Measurements from ENCODE around the gene PHF2. TPM values are rescaled to one million over a fixed set of nuclear protein-coding genes. Genes with fewer than 3 reads are reported as not detected.

Gene PHF2
- total and polyA plus RNA-seq, 2 of the 8 experiments (the other 6 are each of a cell fraction or from before 2014, with no cell fraction given): 3.4 to 9.4 TPM

DNA sequence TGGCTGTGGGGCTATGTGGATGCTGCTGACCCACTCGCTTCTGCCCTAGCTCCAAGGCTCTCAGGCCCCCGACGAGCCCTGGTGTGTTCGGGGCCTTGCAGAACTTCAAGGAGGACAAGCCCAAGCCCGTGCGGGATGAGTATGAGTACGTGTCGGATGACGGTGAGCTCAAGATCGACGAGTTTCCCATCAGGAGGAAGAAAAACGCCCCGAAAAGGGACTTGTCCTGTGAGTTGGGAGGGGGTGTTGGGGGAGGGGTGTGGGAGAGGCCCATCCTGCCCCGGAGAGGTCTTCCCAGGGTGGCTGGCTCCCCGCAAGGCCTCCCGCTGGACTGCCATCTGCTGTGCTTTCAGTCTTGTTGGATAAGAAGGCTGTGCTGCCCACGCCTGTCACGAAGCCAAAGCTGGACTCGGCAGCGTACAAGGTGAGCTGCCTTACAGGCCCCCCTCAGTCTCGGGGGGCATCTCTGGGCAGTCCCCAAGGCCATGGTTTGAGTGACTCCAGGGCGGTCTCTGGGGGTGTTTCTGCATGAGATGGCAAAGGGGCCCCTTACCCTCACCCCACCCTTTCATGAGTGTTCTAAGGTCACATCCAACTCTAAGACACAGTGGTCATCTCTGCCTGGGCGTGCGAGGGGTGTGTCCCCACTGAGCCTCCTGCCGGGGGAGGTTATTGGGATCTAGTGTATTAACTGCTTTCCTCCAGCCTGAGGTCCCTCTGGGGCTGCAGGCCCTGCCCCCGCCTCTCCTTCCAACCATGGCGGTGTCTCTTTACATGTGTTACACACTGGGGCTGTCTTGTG, 89.5 kb downstream of the PHF2 start:
- Histone ChIP-seq H2AK5ac (ENCODE audit: low read depth, low read length) (no peak overlapping the region), H2AFZ (ENCODE audit: low read length) (no peak overlapping the region), H3K9ac (replicated peaks in 1 of 4; ENCODE audit: extremely low read depth in 1 of 4, low read depth in 3 of 4, low read length in 3 of 4) (no peak overlapping the region), H3K14ac (ENCODE audit: insufficient read length) (no peak overlapping the region), H3K56ac (replicated peaks; ENCODE audit: insufficient read length, low read depth, low read length) (no peak overlapping the region), H3K18ac (ENCODE audit: extremely low read depth, low read length) (no peak overlapping the region), H3K27me3 (replicated peaks in 1 of 4; ENCODE audit: control insufficient read depth in 3 of 4, extremely low read depth in 1 of 4, insufficient read depth in 3 of 4, low read length in 3 of 4) (no peaks in the 10 kb centered on the region), H3K27ac (ENCODE audit: low read depth, low read length) (no peak overlapping the region), H3K79me2 (ENCODE audit: control insufficient read depth in 1 of 2, insufficient read depth in 2 of 2, low read length in 2 of 2) (no peaks in the 10 kb centered on the region), H2BK120ac (replicated peaks; ENCODE audit: low read depth, low read length) (no peak overlapping the region), H4K5ac (ENCODE audit: insufficient read length, low read depth, low read length) (no peak overlapping the region), H2BK15ac (ENCODE audit: low read length) (no peak overlapping the region), H2BK12ac (ENCODE audit: low read depth, low read length) (no peak overlapping the region), H3K23me2 (ENCODE audit: low read depth, low read length) (peaks cover 13% of the 10 kb centered on the region; the same call in 1 of the 2 replicates), H3K79me1 (ENCODE audit: low read depth, low read length) (no peaks in the 10 kb centered on the region), H4K8ac (ENCODE audit: extremely low read depth, insufficient read depth, low read length) (no peak overlapping the region; the same call in 1 of the 2 replicates), H3K4me3 (ENCODE audit: extremely low read depth in 1 of 4, insufficient read depth in 2 of 4, low read depth in 3 of 4, low read length in 4 of 4) (no peak overlapping the region), H4K20me1 (replicated peaks in 1 of 2; ENCODE audit: control insufficient read depth in 1 of 2, insufficient read depth in 2 of 2, low read length in 2 of 2) (peaks cover 0 to 11% of the 10 kb centered on the region in 2 experiments), H3K4me2 (ENCODE audit: insufficient read depth in 1 of 2, low read depth in 2 of 2, low read length in 2 of 2) (no peak overlapping the region), H3K4ac (replicated peaks; ENCODE audit: insufficient read length, low read depth, low read length) (no peak overlapping the region), H4K91ac (replicated peaks; ENCODE audit: insufficient read length, low read length) (no peak overlapping the region), H3K4me1 (replicated peaks in 1 of 4; ENCODE audit: control insufficient read depth in 3 of 4, insufficient read depth in 4 of 4, low read length in 3 of 4) (no peaks in the 10 kb centered on the region; a peak in 3 of 7 replicates), H2BK5ac (ENCODE audit: low read depth, low read length) (no peak overlapping the region), H3K9me3 (ENCODE audit: insufficient read depth in 2 of 2, low read depth in 1 of 2, low read length in 1 of 2) (no peaks in the 10 kb centered on the region; a peak in 1 of 4 replicates), H3K36me3 (ENCODE audit: control insufficient read depth in 2 of 4, insufficient read depth in 4 of 4, low read length in 3 of 4) (peaks cover 0 to 4% (median 0%) of the 10 kb centered on the region in 4 experiments; a peak in 2 of 8 replicates), H3K23ac (ENCODE audit: insufficient read length) (no peak overlapping the region), H2BK20ac (ENCODE audit: low read length) (no peak overlapping the region)
- ChIA-PET POLR2A (ENCODE audit: partially characterized antibody) (interaction anchor here (0.9 kb wide), 1 partner anchor 18 kb away, joined by 3 read pairs; no protein-coding TSS in a partner anchor), CTCF (ENCODE audit: partially characterized antibody) (interaction anchor here (0.9 to 1.6 kb wide), 9 partner anchors 8 to 336 kb away, joined by 3 to 6 read pairs (median 3); no protein-coding TSS in a partner anchor)
- DNase-seq (ENCODE audit: low read depth in 1 of 2, low spot score in 2 of 2) (no peak), FAIRE-seq (no peak)
- 94% methylated on average over 22 of the region's 27 CpGs; no CpG with 5 or more reads in 1 of the 2 experiments for WGBS, 2 experiments (ENCODE audit: extremely low coverage in 1 of 2, insufficient coverage in 1 of 2, insufficient read length in 1 of 2, insufficient replicate concordance in 2 of 2, low coverage in 1 of 2, low lambda C conversion rate in 2 of 2, missing lambda C conversion rate in 1 of 2)
- TF ChIP-seq PHF8 (conservative IDR thresholded peaks at IDR 0.05; ENCODE audit: low read depth, low read length) (no peak), RNF2 (IDR thresholded peaks at IDR 0.05; ENCODE audit: borderline replicate concordance, low read depth, low read length, missing control alignments, poor library complexity, severe bottlenecking) (no peak), E2F6 (IDR thresholded peaks at IDR 0.05) (no peak)

Measured in H1 (cell line).